GM18867 (cell line): ENCODE data around the gene NECTIN1.

Source experiments
- ATAC-seq: cut with Tn5 transposase; IDR thresholded peaks from one replicate; pipeline ENCODE4 v1.9.1; 2021; ENCODE audit warnings: mild to moderate bottlenecking, moderate library complexity; ENCODE audit not compliant: unreplicated experiment

The NECTIN1 gene

DNA sequence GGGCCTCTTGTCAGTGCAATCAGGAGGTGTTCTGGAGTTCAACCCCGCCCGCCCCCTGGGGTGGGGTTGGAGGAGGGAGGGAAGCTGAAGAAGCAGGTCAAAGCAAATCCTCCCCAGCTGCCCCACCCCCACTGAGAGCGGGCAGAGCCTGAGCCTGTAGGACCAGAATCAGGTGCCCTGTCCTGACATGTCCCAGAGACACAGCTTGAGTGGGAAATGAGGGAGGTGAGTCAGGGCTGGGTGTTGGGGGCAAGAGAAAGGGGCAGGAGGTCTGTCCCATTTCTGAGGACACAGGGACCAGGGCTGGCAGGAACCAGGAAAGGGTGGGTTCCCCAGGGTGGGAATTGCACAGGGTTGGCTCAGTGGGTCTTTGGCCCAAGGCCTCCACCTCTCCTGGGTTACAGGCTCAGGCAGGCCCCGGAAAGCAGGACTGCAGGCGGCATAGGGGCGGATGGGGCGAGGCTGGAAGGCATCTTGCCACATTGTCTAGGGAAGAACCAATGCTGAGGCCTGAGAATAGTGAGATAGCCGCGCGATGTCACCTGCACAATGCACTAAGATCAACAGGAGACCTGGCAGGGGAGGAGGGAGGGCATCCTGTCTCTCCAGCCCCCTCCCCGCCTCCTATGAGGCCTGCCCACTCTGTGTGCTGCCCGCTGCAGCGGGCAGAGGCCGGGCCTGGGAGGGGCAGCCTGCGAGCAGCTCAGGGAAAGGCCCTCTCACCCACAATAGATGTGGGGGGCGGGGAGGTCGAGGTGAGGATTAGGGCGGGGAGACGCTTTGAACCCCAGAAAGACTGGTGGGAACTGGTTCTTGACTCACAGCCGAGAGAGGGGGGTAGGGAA, 32.4 kb downstream of the NECTIN1 start:
- no peak for ATAC-seq

DNA sequence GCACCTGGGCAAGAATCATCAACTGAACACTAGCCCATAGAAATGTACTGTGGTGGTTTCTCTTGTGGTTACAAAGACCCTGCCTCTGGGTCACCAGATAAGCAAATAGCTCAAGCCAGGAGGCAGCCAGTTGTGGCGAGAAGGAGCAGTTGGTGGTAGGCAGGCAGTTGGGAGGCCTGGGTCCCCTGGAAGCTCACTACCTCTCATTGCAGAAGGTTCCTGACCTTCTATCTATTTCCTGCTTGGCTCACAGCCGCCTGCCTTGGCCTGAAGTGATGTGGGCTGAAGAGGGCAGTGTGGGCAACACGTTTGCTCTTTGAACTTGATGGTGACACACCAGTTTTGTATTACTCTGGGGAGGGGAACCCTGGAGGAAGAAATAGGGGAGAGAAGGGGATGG, 34.7 kb downstream of the NECTIN1 start:
- ATAC-seq, result no peak

DNA sequence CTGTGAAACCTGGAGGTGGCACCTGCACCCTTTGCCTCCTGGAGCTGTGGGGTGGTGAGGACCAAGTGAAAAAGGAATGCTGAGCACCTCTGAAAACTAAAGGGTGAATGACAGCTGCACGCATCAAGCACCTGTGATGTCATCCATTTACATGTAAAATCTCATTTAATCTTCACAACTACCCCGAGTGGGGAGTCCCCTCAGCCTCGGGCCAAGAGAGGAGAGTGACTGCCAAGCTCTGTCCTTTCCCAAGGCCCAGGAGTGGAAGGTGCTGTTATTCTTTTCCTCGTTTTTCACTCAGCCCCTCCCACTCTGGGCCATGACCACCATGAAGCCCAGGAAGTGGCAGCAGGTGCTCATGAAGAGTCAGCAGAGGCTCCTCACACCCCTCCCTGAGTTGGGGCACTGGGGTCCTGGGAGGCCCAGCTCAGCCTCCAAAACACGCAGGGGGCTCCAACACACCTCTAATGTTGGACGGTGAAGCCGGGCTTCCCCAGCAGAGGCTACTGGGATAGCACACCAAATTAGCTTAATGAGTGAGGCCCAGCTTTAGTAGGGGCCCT, 35.7 kb downstream of the NECTIN1 start:
- ATAC-seq, result no peak

DNA sequence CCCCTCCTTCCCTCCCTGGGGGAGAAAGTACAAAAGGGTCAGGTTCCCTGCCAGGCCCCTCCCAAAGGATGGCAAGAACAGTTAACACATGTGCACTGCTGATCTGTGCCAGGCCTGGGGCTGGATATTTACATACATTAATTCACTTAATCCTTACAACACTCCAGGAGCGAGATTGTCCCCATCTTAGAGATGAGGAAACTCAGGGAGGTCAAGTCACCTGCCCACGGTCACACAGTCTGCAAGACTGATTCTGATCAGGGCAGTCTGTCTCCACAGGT, 36.5 kb downstream of the NECTIN1 start:
- no peak for ATAC-seq

DNA sequence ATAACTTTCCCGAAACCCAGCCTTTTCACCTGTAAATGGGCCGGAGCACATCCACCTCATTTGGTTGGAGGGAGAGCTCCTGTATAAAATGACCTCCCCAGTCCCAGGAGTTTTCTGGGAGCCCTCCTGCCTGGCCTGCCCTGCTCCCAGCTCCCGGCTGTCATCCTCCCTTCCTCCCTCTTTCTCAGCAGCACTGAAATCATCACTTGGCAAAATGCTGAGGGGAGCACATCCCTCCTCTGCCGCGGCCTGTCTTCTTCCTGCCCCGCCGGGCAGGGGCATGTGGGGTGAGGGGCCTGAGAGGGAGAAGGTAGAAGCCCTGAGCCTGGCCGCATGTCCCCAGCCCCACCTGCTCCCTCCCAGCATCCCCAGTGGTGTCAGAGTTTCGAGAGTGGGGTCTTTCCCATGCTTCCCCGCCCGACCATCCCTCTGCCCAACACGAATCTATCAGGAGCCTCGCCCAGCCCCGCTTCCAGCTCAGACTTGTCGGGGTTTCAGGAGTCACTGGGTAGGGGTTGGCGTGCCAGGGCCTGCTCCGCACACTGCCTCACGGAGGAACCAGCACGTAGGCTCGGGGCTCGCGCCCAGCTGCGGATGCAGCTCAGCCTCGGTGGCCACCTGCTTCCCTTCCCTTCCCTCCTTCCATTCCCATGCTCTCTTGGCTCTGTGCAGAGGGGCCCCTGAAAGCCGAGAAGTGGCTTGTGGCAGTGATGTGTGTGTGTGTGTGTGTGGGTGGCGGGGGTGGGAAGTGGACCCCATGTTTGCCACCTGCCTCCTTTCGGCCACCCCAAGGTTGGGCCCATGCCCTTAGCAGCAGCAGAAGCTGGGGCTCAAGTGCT, 37.1 kb downstream of the NECTIN1 start:
- no peak for ATAC-seq

DNA sequence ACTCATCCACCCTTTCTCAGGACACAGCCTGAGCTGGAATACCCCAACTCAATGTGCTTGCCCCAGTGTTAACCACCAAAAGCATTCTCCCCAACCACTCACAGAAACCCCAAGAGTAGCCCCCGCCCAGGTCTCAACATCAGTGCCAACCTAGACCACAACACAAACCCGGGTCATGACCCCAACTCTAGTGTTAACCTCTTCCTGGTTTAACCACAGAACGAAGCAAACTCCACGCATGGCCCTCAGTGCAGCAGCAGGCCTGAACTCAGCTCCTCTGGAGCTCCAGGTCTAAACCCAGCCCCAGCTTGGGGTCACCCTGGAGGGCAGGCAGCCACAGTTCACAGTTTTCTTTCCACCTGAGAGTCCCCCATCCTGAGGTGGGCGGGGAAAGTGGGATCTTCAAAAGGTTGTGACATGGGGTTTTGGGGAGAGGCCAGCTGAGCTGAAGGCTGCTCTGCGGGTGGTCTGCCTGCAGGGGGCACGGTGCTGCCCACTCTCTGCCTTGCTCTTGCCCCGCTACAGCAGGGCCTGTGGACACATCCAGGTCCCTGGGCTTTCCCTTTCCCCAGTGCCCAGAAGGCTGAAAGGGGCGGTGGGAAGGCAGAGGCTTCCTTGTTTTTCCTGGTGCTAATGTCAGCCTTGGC, 37.9 kb downstream of the NECTIN1 start:
- ATAC-seq, result no peak

DNA sequence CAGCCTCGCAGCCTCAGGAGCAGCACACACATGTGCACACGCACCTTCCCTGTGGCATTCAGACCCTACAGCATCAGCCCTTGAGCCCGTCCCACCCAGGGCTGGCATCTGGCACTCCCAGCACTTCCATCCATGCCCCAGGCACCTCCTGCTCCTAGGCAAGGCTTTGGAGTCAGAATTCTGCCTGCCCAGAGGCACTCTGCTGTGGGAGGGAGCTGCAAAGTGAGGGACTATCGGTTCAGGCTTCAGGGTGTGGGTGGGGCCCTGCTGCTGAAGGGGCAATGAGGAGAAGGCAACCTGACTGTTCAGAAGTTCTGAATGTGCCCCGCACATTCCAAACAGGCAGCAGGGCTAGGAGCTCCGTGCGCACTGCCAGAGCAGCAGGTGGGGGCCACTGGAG, 39.7 kb downstream of the NECTIN1 start:
- no peak for ATAC-seq

DNA sequence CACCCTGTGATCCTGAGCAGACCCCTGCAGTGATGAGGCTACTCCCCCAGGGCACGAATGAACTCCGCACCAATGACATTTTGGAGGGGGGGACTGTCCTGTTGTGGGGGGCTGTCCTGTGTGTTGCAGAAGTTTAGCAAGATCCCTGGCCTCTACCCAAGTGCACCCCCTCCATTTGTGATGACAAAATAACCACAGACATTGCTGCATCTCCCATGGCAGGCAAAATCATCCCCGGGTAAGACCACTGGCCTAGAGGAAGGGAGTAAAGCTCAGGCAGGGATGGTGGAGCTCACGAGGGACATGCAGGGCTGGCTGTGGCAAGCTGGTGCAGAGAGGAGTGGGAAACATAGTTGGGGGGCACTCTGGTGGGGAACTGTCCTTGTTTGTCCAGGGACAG, 40.6 kb downstream of the NECTIN1 start:
- no peak for ATAC-seq

DNA sequence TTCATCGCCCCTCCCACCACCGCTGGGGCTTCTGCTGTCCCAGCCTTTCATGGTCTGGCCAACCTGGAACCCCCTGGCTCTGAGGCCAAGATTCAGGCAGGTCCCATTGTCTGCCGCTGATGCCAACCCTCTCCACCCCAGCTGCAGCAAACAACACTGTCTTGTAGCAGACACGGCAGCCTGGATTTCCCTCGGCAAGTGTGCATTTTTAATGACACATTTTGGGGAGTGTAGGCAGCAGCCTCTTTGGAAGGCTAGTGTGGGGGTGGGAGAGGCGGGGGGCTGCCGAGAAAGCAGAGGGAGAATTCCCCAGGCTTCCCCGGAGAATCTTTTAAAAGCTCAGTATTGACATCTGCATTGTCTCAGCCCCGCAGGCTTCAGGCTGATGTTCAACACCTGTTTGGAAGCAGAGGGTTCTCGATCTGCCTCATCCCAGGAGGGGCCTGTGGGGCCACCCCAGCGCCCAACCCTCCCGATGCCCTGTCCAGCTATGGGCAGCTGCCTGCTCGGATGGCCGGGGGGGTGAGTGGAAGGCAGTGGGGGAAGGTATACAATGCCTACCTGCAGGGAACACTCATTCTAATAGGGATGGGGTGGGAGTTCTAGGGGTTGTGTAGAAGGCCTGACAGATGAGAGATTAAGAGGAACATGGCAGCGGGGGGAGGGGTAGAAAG, 41.5 kb downstream of the NECTIN1 start:
- no peak for ATAC-seq

DNA sequence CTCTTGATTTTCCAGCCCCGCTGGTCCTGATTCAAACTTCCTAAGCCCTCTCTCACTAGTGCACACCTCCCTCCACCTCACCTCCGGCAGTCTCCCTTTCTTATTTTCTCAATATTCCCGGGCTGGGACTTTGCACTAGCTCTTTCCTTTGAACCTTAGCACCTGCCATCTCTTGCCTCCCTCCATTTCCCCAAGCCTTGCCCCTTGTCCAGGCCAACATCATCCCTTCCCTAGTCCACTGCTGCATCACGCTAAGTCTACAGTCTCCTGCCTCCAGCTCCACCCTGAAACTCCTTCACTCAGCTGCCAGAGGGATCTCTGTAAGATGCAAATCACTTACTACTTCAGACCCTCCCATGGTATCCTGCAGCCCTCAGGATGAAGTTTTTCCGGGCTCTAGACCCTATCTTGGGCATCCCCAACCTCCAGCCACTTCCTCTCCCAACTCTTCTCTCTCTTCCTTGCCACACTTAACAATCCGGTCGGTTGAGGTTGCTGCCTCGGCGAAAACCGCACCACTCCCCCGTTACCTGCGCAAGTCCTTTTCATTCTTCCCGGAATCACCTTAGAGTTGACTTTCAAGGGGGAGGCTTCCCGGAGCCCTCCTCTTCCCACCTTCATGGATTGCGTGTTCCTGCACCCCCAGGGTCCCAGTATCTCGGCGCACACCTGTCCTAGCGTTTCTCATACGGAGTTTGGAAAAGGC, 42.7 kb downstream of the NECTIN1 start:
- no peak for ATAC-seq

DNA sequence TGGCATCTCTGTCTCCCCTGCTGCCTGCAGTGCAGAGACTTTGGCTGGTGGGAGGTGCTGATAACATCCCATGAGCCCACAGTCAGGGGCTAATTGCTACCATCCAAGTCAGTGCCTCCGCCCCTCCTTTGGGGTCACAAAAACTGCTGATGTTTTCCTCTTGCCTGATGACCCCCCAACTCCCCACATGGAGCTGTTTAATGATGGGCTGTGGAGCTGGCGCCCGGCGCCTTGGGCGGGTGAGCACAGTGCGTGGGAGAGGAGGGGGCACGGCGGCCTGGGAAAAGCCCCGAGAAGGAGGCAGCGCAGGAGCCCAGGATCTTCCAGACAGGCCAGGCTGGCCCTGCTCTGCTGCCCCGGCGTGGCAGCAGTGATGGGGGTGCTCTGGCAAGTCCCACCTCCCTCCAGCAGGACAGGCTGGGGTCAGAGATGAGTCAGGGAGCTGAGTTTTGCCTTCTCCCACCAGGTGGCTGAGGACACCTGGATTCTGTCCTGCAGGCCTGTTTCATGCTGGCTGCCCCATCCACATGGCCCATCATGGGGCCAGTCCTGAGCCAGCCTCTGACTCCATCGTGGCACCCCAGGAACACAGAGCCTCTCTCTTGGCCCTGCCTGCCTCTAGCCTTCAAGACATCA, 43.8 kb downstream of the NECTIN1 start:
- ATAC-seq, result no peak

DNA sequence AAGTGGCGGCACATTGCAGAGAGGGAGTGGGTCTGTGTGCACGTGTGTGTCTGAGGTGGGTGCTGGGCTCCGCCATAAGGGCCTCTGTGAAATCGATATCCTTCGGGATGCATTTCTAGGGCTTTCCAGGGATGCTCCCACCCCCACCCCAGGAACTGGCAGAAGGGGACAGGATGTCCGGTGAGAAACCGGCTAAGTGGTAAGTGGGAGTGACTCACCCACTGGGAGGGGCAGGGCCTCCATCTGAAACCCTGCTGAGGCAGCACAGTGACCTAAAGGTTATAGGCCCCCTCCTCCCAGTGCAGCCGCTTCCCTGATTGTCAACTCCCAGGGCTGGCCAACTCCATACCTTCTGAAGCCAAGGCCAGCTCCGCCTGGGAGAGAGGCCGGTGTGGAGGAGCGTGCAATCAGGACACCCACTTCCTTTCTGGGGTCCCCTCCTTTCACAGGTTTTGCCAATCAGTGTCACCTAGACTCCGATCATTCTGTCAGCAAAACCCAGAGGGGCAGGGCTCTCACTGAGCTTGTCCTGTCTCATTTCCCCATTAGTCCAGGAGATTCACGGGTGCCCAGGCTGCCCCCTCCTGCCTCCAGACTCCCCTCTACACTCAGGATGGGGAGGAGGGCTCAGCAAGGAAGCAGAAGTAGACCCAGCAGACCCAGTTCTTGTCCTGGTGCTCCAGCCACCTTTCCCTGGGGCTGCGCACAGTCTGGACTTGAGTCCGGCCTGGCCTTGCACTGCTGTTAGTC, 44.5 kb downstream of the NECTIN1 start:
- ATAC-seq, result no peak

DNA sequence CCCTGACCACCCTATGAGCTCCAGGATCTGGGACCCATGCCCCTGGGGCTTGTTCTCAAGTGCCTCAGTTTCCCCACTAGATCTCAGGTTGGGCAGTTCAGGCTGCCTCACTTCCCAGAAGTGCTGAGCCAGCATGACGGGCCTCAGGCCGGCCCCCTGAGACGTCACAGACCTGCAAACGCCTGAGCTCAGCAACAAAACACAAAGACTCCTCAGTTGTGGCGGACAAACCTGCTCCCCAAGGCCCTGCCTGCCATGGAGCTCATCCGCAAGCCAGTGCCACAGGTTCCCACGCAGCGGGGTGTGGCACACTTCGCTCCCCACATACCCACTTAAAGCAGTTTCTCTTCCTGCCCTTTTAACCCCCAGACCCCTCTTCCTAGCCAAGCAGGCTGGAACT, 45.2 kb downstream of the NECTIN1 start:
- ATAC-seq, result no peak

DNA sequence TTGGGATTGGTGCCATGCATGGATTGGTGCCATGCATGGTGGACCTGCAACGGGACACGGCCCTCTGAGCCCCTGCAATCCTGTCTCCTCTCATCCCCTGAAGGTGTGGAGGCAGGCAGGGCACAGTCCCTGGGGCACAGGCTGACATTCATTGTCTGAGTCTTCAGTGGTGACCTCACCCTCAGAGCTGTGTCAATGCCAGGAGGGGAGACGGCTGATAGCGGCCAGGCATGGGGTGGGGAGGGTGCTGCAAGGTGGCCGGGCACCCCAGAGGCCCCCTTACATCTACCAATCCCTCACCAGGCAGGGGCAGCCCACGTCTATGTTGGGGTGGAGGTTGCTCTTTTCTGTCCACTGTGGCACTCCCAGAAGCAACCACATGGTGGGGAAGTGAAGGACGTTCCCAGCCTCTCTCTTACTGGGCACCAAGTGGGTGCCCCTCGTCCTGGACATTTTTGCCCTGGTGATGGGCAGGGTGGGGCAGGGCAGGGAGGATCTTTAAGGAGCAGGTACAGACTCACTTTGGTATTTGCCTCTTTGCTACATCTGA, 47.6 kb downstream of the NECTIN1 start:
- ATAC-seq, result no peak

DNA sequence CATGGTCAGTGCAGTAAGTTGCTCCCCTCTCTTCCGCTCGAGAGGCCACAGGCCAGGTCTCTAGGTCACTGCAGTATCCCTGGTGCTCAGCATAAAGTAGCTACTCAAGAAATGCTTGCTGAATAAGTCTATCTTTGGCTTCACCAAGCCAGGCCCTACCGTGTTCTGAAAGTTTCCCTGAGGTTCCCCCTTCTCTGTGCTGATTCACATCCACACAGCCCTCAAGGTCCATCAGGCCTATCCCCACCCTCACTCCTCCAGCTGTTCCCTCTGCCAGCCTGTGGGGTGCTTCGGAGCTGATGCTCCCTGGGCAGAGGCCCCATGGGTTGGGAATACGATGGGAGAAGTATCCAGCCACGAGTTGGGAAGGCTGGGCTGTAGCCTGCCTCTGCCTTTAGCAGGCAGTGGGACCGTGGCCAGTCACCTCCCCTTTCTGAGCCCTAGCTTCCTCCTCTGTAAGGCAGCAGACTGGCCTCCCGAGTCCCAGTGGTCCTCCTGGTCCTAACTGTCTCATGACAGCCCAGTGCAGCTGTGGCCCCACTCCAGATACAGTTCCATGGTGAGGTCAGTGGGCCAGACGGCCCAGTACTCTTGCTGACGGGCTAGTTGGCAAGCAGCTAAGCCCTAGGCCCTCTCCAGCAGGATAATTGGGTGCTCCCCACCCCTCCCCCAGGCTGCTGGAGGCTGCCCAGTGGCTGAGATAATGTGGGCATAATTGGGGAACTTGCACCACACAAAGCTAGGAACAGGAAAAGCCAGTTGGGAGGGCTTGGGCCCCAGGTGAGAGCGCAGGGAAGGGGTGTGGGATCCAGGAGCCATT, 48.2 kb downstream of the NECTIN1 start:
- no peak for ATAC-seq

DNA sequence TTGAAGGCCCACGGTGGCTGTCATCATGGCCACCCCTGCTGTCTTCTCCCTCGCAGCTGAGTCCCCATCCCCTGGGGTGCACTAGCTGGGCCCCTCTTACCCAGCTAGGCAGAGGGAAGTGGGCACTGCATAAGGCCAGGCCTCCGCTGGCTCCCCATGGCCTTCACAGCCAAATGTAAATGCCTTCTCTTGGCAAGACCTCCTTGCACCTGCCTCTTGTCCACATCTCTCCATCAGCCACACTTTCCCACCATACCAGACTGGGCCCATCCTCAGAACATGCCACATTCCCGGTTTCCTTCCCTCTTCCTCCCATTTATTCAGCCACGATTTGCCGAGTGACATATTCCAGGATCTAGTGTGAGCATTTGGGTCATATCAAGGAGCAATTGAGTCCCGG, 49.7 kb downstream of the NECTIN1 start:
- ATAC-seq, result no peak

DNA sequence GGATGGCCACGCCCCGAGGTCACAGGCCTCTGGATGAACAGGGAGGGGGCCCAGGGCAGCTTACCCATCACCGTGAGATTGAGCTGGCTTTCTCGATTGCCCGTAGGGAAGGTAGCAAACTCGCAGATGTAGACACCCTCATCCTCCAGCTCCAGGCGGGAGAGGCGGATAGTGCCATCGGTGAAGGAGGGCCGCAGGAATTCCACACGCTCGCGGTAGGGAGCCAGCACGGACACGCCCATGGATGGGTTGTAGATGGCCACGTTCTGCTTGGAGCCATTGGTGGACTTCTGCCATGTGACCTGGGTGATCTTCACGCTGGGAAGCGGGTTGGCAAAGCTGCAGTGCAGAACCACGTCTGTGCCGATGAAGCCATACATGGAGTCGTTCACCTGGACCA, 50.6 kb downstream of the NECTIN1 start:
- no peak for ATAC-seq

DNA sequence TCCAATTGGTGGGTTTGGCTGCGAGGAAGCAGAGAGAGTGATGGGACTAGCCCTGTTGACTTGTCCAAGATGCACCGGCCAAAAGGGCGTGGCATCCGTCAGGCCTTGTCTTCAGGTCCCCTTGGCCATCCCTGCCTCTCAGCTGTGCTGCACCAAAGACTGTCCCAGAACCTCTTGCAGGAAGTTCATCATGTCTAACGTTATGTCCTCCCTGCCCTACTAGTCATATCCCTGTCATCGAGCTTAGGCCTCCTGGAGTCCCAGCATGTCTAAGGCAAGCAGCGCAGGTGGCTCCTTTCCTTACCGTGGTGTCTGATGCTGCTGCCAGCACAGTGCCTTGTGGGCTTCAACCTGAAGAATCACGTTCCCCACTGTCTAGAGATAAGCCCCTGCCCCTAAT, 51.2 kb downstream of the NECTIN1 start:
- no peak for ATAC-seq
